Esophagus (tissue), 2 donors: ENCODE measurements around the gene DAPK3. TPM values are rescaled to one million over a fixed set of nuclear protein-coding genes. Genes with fewer than 3 reads are reported as not detected.
"Not testable (repeated sequence)": the region's sequence is repeated elsewhere in the genome, so short reads cannot be mapped to it uniquely, and the experiment has no call there.

Experiments
- H3K27ac ChIP-seq, 2 donors: one replicate each; pipeline ENCODE4 v1.5.1; 2013; ENCODE audit warnings: low read depth in 2 of 2, mild to moderate bottlenecking in 2 of 2, inconsistent platforms in 1 of 2, low read length in 1 of 2, moderate library complexity in 1 of 2
- H3K27me3 ChIP-seq, 2 donors: one replicate each; pipeline ENCODE4 v1.6.1; 2013; ENCODE audit warnings: low read length in 2 of 2, control low read depth in 1 of 2, mild to moderate bottlenecking in 1 of 2; ENCODE audit not compliant: insufficient read depth in 2 of 2, control insufficient read depth in 1 of 2
- H3K36me3 ChIP-seq, 2 donors: one replicate each; pipeline ENCODE4 v1.6.1; 2013; ENCODE audit warnings: low read length in 1 of 2; ENCODE audit not compliant: control insufficient read depth in 2 of 2, insufficient read depth in 2 of 2
- H3K4me1 ChIP-seq, 2 donors: one replicate each; pipeline ENCODE4 v1.6.1; 2013; ENCODE audit warnings: low read length in 1 of 2; ENCODE audit not compliant: control insufficient read depth in 2 of 2, insufficient read depth in 2 of 2
- H3K4me3 ChIP-seq, 2 donors: one replicate each; pipeline ENCODE4 v1.5.1; 2013; ENCODE audit warnings: low read length in 2 of 2, mild to moderate bottlenecking in 2 of 2, low read depth in 1 of 2, moderate library complexity in 1 of 2
- H3K9me3 ChIP-seq, 2 donors: one replicate each; pipeline ENCODE4 v1.6.1; 2013; ENCODE audit warnings: mild to moderate bottlenecking in 2 of 2, low read depth in 1 of 2, low read length in 1 of 2, moderate library complexity in 1 of 2; ENCODE audit not compliant: control insufficient read depth in 2 of 2, insufficient read depth in 1 of 2
- WGBS, 2 donors: extraction: QIAGEN DNeasy Blood & Tissue Kit; methylation state at CpG; one replicate each; pipeline ENCODE4 v1.1.7; 2013; 5-methylcytosine and 5-hydroxymethylcytosine counted together
- polyA plus RNA-seq, 2 donors: library from polyadenylated mRNA; stranded (reverse); fragments of 200-250 nt; gene quantifications; one replicate each; pipeline ENCODE4 v1.2.3, GENCODE V29; 2013
- donor health status: healthy with polysubstance abuse.
- donor health status: Bipolar disorder and iron deficiency.

The DAPK3 gene
- polyA plus RNA-seq, 2 donors = 35.3 to 42.4 TPM

DNA sequence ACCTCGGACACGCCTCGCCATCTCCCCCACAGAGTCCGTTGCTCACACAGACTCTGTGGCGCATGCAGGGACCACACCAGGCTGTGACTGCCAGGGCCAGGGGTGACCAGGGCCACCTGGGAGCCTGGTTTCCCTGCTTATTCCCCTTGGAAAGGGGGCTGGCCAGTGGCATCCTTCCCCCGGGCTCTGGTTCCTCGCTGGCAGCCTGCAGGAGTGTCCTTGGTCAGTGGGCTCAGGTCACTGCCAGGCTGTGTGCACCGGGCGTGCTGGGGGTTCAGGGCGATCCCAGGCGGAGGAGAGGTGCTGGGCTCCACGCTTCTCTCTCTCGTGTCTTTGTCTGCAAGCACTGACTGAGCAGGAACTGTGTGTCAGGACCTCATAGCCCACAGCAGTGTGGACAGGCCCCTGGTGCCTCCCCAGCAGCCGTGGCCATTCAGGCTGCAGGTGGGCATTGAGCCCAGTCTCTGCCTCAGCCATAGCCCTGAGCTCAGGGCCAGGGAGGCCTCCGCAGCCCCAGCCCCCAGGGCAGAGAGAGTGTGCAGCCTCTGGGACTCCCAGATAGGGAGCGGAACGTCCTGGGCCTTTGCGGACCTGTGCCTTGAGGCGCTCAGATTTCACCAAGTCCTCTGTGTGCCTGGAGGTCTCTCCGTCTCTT, 43.1 kb upstream of the DAPK3 start:
- Histone ChIP-seq H3K4me3 (no peak overlapping the region), H3K36me3 (peaks cover 13 to 57% of the 10 kb centered on the region in 2 donors), H3K27ac (no peak overlapping the region), H3K9me3 (peaks cover 0 to 5% of the 10 kb centered on the region in 2 donors), H3K4me1 (peaks cover 3 to 34% of the 10 kb centered on the region in 2 donors), H3K27me3 (no peaks in the 10 kb centered on the region)
- 88 to 91% methylated on average over 20 of the region's 20 CpGs for WGBS, 2 donors

DNA sequence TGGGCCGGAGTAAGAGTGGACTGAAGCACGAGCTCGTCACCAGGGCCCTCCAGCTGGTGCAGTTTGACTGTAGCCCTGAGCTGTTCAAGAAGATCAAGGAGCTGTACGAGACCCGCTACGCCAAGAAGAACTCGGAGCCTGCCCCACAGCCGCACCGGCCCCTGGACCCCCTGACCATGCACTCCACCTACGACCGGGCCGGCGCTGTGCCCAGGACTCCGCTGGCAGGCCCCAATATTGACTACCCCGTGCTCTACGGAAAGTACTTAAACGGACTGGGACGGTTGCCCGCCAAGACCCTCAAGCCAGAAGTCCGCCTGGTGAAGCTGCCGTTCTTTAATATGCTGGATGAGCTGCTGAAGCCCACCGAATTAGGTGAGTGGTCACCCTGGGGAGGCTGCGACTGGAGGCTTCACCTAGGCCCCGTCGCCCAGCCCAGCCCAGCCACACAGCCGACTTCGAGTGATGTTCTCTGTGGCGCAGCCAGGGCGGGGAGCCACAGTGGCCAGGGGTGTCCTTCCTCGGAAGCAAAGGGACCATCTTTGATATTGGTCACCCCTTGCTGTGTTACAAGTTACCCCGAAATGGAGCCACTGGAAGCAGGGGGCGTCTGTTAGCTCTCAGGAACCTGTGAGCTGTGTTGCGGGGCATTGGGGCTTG, 42.2 kb upstream of the DAPK3 start:
- Histone ChIP-seq H3K9me3 (peaks cover 0 to 5% of the 10 kb centered on the region in 2 donors), H3K27me3 (no peaks in the 10 kb centered on the region), H3K4me1 (peaks cover 6 to 35% of the 10 kb centered on the region in 2 donors), H3K36me3 (peaks cover 8 to 49% of the 10 kb centered on the region in 2 donors), H3K27ac (no peak overlapping the region), H3K4me3 (no peak overlapping the region)
- 95% methylated on average over 33 of the region's 33 CpGs for WGBS, 2 donors

DNA sequence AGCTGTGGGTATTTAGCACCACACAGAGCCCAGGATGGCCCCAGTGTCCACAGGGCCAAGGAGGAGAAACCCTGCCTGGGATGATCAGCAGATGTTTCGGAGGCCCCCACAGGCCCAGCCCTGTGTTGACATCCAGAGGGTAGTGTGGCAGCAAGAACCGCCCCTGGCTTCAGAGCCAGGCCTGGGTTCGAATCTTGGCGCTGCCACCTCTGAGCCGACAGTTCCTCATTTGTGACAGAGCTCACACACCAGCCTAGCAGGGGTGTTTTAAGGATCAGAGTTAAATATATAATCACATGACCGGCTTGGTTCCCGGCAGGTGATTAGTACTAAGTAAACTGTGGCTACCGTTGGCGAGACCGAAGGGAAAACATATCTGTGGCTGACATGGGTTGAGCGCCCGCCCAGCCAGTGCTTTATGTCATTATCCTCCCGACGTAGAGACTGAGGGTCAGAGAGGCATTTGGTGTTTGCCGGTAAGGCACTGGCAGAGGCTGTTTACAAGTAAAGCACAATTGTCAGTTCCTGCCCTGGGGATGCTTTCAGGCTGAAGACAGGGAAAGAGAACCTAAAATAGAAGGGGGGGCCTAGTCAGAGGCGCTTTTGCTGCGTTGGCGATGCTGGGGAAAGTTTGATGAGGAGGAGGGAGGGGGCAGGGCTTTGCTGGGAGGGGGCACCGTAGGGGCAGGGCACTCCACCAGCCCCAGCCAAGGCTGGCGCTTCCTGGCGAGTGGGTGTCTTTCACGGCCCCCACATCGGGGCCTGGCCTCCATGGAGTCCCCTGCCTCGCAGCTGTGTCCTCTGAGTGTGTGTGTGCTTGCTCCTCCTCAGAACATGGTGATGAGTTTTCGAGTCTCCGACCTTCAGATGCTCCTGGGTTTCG, 41.4 kb upstream of the DAPK3 start:
- Histone ChIP-seq H3K4me1 (peaks cover 7 to 35% of the 10 kb centered on the region in 2 donors), H3K4me3 (no peak overlapping the region), H3K9me3 (peaks cover 0 to 5% of the 10 kb centered on the region in 2 donors), H3K36me3 (peaks cover 8 to 47% of the 10 kb centered on the region in 2 donors), H3K27me3 (no peaks in the 10 kb centered on the region), H3K27ac (no peak overlapping the region)
- 63 to 78% methylated on average over 27 of the region's 27 CpGs for WGBS, 2 donors

DNA sequence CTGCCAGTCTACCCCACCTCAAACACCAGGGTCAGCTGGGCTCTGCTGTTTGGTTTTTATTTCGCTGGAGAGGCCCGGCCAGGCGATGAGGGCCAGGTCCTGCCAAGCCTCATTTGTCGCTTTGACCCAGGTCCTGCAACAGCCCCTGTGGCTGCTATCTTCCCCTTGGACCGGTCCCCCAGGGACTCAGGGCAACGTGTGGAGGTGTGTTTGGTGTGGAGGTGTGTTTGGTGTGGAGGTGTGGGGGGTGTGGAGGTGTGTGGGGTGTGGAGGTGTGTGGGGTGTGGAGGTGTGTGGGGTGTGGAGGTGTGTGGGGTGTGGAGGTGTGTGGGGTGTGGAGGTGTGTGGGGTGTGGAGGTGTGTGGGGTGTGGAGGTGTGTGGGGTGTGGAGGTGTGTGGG, 40.5 kb upstream of the DAPK3 start:
- 63 to 76% methylated on average over 6 of the region's 6 CpGs for WGBS, 2 donors
- H3K27ac ChIP-seq, H3K4me3 ChIP-seq, H3K27me3 ChIP-seq, H3K9me3 ChIP-seq: not testable (repeated sequence)
- peaks cover 7 to 33% of the 10 kb centered on the region in 2 donors for H3K4me1 ChIP-seq
- H3K36me3 ChIP-seq = peaks cover 8 to 42% of the 10 kb centered on the region in 2 donors

DNA sequence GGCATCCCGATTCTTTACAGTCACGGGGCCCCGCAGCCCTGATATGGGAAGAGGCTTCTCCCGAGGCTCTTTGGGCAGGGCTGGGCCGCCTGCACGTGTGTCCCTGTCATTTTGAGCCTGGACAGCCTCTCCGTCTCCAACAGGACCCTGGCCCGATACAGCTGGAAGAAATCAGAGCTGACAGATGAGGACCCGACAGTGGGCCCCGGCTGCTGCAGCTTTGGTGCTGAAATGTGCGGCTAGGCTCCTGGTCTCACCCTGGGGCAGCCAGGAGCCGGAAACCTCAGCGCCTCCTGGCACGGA, 39.9 kb upstream of the DAPK3 start:
- peaks cover 7 to 30% of the 10 kb centered on the region in 2 donors for H3K4me1 ChIP-seq
- H3K36me3 ChIP-seq = peaks cover 8 to 40% of the 10 kb centered on the region in 2 donors
- 71 to 73% methylated on average over 14 of the region's 14 CpGs for WGBS, 2 donors
- peaks cover 0 to 5% of the 10 kb centered on the region in 2 donors for H3K9me3 ChIP-seq
- no peak overlapping the region for H3K27ac ChIP-seq
- H3K27me3 ChIP-seq = no peaks in the 10 kb centered on the region
- no peak overlapping the region for H3K4me3 ChIP-seq

DNA sequence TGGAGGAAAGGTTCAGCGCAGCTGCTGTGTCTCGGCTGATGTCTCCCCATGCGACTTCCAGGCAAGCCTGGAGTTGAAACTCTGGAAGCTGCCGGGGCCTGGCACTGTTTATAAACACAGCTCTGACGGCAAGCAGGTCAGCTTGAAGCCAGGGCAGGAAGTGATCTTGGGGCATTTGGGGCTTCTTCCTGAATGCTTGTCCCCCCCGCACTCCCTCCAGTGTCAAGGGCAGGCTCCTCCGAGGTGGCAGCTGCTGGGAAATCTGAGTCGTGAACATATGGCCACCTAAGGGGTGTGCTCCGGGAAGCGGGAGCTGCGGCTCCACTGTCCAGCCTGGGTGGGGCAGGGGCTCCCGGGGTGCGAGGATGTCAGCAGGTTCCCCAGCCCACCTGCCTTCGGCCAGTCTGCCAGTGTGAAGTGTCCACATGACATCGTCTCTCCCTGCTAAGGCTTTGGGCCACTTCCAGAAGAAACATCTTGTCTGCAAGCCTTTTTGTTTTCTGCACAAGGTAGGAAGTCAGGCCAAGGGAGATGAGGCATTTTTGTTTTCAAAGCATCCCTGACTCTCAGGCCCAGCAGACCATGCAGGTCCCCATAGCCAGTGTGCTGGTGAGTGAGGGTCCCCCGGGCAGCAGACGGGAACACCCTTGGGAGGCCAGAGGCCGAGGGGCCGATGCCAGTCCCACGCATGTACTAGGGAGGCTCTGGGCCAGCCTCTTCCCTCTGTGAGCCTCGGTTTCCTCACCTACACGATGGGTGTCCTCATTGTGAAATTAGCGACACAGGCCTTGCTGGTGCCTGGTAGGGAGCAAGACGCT, 39.3 kb upstream of the DAPK3 start:
- WGBS, 2 donors = 64% methylated on average over 24 of the region's 24 CpGs
- H3K4me1 ChIP-seq = peaks cover 7 to 30% of the 10 kb centered on the region in 2 donors
- peak overlapping the region in 1 of 2 donors; percentile 28 for H3K27ac ChIP-seq
- no peaks in the 10 kb centered on the region for H3K27me3 ChIP-seq
- H3K9me3 ChIP-seq = peaks cover 0 to 5% of the 10 kb centered on the region in 2 donors
- no peak overlapping the region for H3K4me3 ChIP-seq
- H3K36me3 ChIP-seq = peaks cover 8 to 34% of the 10 kb centered on the region in 2 donors

DNA sequence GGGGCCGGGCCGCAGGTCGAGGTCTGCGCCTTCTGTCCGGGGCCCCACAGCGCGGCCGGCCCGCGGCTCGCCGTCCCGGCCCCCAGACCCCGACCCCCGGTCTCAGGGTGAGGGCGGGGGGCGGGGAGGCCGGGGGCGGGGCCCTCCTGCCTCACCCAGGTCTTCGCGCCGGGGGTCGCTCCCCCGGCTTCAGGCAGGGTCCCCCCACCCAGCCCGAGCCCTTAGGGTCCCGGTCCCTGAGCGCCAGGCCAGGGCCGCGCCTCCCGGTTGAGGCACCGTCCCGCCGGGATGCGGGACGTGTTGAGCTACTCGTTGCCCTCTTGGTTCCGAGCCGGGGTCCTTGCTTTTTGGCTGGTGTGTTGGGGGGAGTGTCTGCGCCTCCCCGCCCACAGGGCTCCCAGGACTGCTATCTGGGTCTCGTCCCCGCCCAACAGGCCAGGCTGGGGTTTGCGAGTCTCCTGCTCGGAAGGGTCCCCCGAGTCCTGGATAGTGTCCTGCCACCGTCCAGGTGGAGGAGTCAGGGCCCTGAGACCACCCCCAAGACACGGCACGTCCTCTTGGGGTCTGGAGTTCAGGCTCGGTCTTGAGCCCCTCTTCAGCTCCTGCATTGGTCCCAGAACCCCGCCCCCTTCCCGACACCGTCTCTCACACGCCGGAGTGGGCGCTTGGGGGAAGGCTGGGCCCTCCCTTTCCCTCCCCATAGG, 37.1 kb upstream of the DAPK3 start:
- Histone ChIP-seq H3K9me3 (peaks cover 0 to 3% of the 10 kb centered on the region in 2 donors), H3K27me3 (no peaks in the 10 kb centered on the region), H3K36me3 (peaks cover 0 to 12% of the 10 kb centered on the region in 2 donors), H3K4me1 (peaks cover 7 to 24% of the 10 kb centered on the region in 2 donors), H3K4me3 (peak overlapping the region; percentile 74 to 96), H3K27ac (peak overlapping the region; percentile 70 to 79)
- 0 to 1% methylated on average over 47 to 55 of the region's 55 CpGs for WGBS, 2 donors

DNA sequence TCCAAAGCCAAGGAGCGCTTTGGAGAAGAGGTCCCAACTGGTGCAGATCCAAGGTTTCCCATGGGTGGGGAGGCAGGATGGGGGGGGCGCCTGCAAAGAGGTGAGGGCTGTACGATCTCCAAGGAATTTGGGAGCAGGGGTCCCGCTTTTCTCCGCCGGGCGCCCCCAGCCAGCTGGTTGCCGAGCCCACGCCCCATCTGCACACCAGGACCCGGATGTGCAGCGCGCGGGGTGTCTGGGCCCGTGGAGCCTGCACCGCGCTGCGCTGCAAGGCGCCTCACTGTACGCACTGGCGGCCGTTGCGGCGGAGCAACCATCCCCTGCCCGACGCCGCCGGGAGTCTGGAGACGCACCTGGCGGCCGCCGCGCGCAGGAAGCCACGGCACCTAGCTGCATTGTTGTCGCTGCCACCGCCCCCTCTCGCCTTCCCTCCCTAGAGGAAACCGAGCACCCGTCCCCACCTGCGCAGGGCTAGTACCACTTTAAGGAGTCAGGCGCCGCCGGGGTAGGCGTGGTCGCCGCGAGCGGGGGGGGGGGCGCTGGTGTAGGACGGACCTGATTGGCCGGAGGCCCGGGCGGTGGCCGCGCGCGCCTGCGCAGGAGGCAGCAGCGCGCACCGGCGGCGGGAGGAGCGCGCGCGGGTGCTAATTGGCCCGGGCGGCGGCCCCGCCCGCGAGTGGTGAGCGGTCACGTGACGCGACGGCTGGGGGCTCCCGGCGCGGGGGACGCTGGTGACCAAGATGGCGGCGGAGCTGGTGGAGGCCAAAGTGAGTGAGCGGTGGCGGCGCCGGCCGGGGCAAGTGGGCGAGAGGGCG, 36.3 kb upstream of the DAPK3 start, which contains the start of gene PIAS4:
PIAS4 (plus strand) TSS at position 716 of the 815 bp plus-strand sequence; CDS start at position 741, 25 bp downstream.
- H3K27me3 ChIP-seq = no peaks in the 10 kb centered on the region
- 1% methylated on average over 64 to 91 of the region's 91 CpGs for WGBS, 2 donors
- peak within 1 kb of the TSS; percentile 95 to 96 for H3K4me3 ChIP-seq
- peaks cover 0 to 3% of the 10 kb centered on the region in 2 donors for H3K9me3 ChIP-seq
- H3K27ac ChIP-seq = peak within 1 kb of the TSS; percentile 80 to 88
- H3K4me1 ChIP-seq = peaks cover 7 to 24% of the 10 kb centered on the region in 2 donors
- H3K36me3 ChIP-seq = peaks cover 0 to 10% of the 10 kb centered on the region in 2 donors
